Keratinocyte (primary cell): ENCODE results near the gene GPR173. TPM values are rescaled to one million over a fixed set of nuclear protein-coding genes. Genes with fewer than 3 reads are reported as not detected.

Experiments
- DNase-seq: peaks from one replicate; pipeline ENCODE4 v3.0.0-alpha.2; 2011; ENCODE audit warnings: low read depth, missing footprints, low spot score
- FAIRE-seq: peaks from 2 replicates; lab custom pipeline; 2011; peaks lifted over from hg19 to GRCh38; lab: Jason Lieb, UNC
- H2AFZ ChIP-seq: 2 replicates; pipeline ENCODE4 v1.6.0; 2012; ENCODE audit warnings: low read length, control low read depth, inconsistent platforms; ENCODE audit not compliant: control insufficient read depth
- H3K27ac ChIP-seq: 2 replicates; pipeline ENCODE4 v1.5.1; 2011; ENCODE audit warnings: low read length; ENCODE audit not compliant: control insufficient read depth, insufficient read depth
- H3K27me3 ChIP-seq: 3 replicates; pipeline ENCODE4 v1.6.0; 2011; ENCODE audit warnings: low read length; ENCODE audit not compliant: control insufficient read depth, insufficient read depth; ENCODE audit errors: extremely low read depth
- H3K36me3 ChIP-seq, 2 experiments: 2 replicates in 1 of 2; 3 replicates in 1 of 2; pipeline ENCODE4 v1.5.1; 2011; ENCODE audit warnings: low read length in 2 of 2, mild to moderate bottlenecking in 1 of 2; ENCODE audit not compliant: control insufficient read depth in 2 of 2, insufficient read depth in 2 of 2; ENCODE audit errors: extremely low read depth in 1 of 2
- H3K4me1 ChIP-seq: 3 replicates; pipeline ENCODE4 v1.5.1; 2011; ENCODE audit warnings: low read length; ENCODE audit not compliant: control insufficient read depth, insufficient read depth; ENCODE audit errors: extremely low read depth
- H3K4me2 ChIP-seq: 3 replicates; pipeline ENCODE4 v1.6.0; 2011; ENCODE audit warnings: low read depth, low read length; ENCODE audit not compliant: control insufficient read depth, insufficient read depth; ENCODE audit errors: extremely low read depth
- H3K4me3 ChIP-seq, 3 experiments: fragments of 200-600 bp in 1 of 3; sonication (generic) in 1 of 3; 2 replicates in 2 of 3; 3 replicates in 1 of 3; pipeline ENCODE4 v1.5.1; 2011 to 2016; ENCODE audit warnings: low read length in 3 of 3, mild to moderate bottlenecking in 3 of 3, control low read depth in 2 of 3, inconsistent platforms in 1 of 3, low read depth in 1 of 3, mixed read lengths in 1 of 3, mixed run types in 1 of 3, moderate library complexity in 1 of 3; ENCODE audit not compliant: control insufficient read depth in 2 of 3, insufficient read depth in 2 of 3; ENCODE audit errors: extremely low read depth in 1 of 3
- H3K79me2 ChIP-seq: 2 replicates; pipeline ENCODE4 v1.6.0; 2012; ENCODE audit warnings: low read length; ENCODE audit not compliant: control insufficient read depth, insufficient read depth
- H3K9ac ChIP-seq: 3 replicates; pipeline ENCODE4 v1.6.0; 2011; ENCODE audit warnings: low read length; ENCODE audit not compliant: control insufficient read depth, insufficient read depth; ENCODE audit errors: extremely low read depth
- H3K9me1 ChIP-seq: 3 replicates; pipeline ENCODE4 v1.6.0; 2011; ENCODE audit warnings: low read length; ENCODE audit not compliant: control insufficient read depth, insufficient read depth; ENCODE audit errors: extremely low read depth
- H3K9me3 ChIP-seq: 2 replicates; pipeline ENCODE4 v1.5.1; 2012; ENCODE audit warnings: low read depth, low read length; ENCODE audit not compliant: control insufficient read depth
- H4K20me1 ChIP-seq: 3 replicates; pipeline ENCODE4 v1.6.0; 2011; ENCODE audit warnings: low read length; ENCODE audit not compliant: control insufficient read depth, insufficient read depth; ENCODE audit errors: extremely low read depth
- CTCF ChIP-seq, 3 experiments: IDR thresholded peaks in 1 of 3; conservative IDR thresholded peaks in 1 of 3; optimal IDR thresholded peaks in 1 of 3; 2 replicates in 2 of 3; 3 replicates in 1 of 3; pipeline versions ENCODE3 to v1.5.1; 2011; ENCODE audit warnings: low read length in 3 of 3, mild to moderate bottlenecking in 3 of 3, moderate library complexity in 2 of 3, control low read depth in 1 of 3, inconsistent platforms in 1 of 3; ENCODE audit not compliant: insufficient read depth in 2 of 3; ENCODE audit errors: extremely low read depth in 1 of 3
- EZH2 ChIP-seq: IDR thresholded peaks from one replicate; pipeline ENCODE4 v1.6.1; 2012; ENCODE audit warnings: inconsistent platforms, mild to moderate bottlenecking, low read length, moderate library complexity
- dilution Hi-C: fragments of 300-500 bp; cut with MboI; formaldehyde crosslinking; loops from one replicate; pipeline ENCODE4 v1.7.0; 2020; ENCODE audit warnings: low sequenced_read_pairs; ENCODE audit not compliant: extremely low pct_ligation_motif_present
- polyA plus RNA-seq, 5 experiments: library from polyadenylated mRNA; depleted of rRNA in 3 of 5; stranded (reverse) in 3 of 5; stranded (forward) in 1 of 5; unstranded in 1 of 5; fragments of >200 nt; gene quantifications; 1 replicate in 1 of 5; 2 replicates in 3 of 5; 3 replicates in 1 of 5; pipeline versions ENCODE4 v1.2.1 to v1.2.3, GENCODE V29; 2011 to 2012; ENCODE audit warnings: missing spikeins in 2 of 5, low read depth in 1 of 5, low replicate concordance in 1 of 5

Gene GPR173
- polyA plus RNA-seq, 1 donor (not counting 4 experiments of a cell fraction or from before 2014, with no cell fraction given): 0.08 TPM

GRCh38 chrX:53056292-53056691 lies 7.7 kb downstream of the GPR173 start:
- H3K9me3 ChIP-seq: no peaks in the 10 kb centered on the region
- H3K9me1 ChIP-seq: no peaks in the 10 kb centered on the region
- H3K9ac ChIP-seq: no peak overlapping the region
- H3K4me3 ChIP-seq: no peak overlapping the region
- DNase-seq (peak; percentile 44), FAIRE-seq (no peak)
- dilution Hi-C loops: no loop called here
- TF ChIP-seq CTCF (optimal IDR thresholded peaks at IDR 0.05 in 1 of 3, IDR thresholded peaks at IDR 0.05 in 1 of 3, conservative IDR thresholded peaks at IDR 0.05 in 1 of 3; ENCODE audit: extremely low read depth in 1 of 3, insufficient read depth in 2 of 3, low read length in 3 of 3) (no peak), EZH2 (no peak)
- no peaks in the 10 kb centered on the region for H4K20me1 ChIP-seq
- no peaks in the 10 kb centered on the region for H3K36me3 ChIP-seq
- H2AFZ ChIP-seq: no peak overlapping the region
- no peak overlapping the region for H3K4me2 ChIP-seq
- H3K79me2 ChIP-seq: no peaks in the 10 kb centered on the region
- H3K4me1 ChIP-seq: peaks cover 11% of the 10 kb centered on the region
- no peak overlapping the region for H3K27ac ChIP-seq
- no peaks in the 10 kb centered on the region for H3K27me3 ChIP-seq

GRCh38 chrX:53065104-53065503 lies 16.5 kb downstream of the GPR173 start:
- Histone ChIP-seq H3K79me2 (no peaks in the 10 kb centered on the region), H2AFZ (no peak overlapping the region), H4K20me1 (no peaks in the 10 kb centered on the region), H3K27ac (no peak overlapping the region), H3K9me1 (no peaks in the 10 kb centered on the region), H3K9ac (no peak overlapping the region), H3K4me1 (no peaks in the 10 kb centered on the region), H3K4me2 (no peak overlapping the region), H3K4me3 (no peak overlapping the region), H3K36me3 (no peaks in the 10 kb centered on the region), H3K9me3 (no peaks in the 10 kb centered on the region), H3K27me3 (no peaks in the 10 kb centered on the region)
- DNase-seq: no peak
- dilution Hi-C loops: no loop called here
- TF ChIP-seq EZH2 (no peak), CTCF (optimal IDR thresholded peaks at IDR 0.05 in 1 of 3, IDR thresholded peaks at IDR 0.05 in 1 of 3, conservative IDR thresholded peaks at IDR 0.05 in 1 of 3; ENCODE audit: extremely low read depth in 1 of 3, insufficient read depth in 2 of 3, low read length in 3 of 3) (no peak)
- no peak for FAIRE-seq
